H7 (cell line): ENCODE data around the gene HKDC1. TPM values are rescaled to one million over a fixed set of nuclear protein-coding genes. Genes with fewer than 3 reads are reported as not detected.

Experiments
- DNase-seq: peaks from one replicate; pipeline ENCODE4 v3.0.0; 2012
- H3K27me3 ChIP-seq: 2 replicates; pipeline ENCODE4 v1.6.0; 2011; ENCODE audit warnings: mild to moderate bottlenecking, low read length; ENCODE audit not compliant: control insufficient read depth, insufficient read depth
- H3K36me3 ChIP-seq: replicated peaks from 2 replicates; pipeline ENCODE4 v1.5.1; 2011; ENCODE audit warnings: low read length; ENCODE audit not compliant: control insufficient read depth, insufficient read depth
- H3K4me3 ChIP-seq: 2 replicates; pipeline ENCODE4 v1.5.1; 2011; ENCODE audit warnings: low read depth, mild to moderate bottlenecking, control low read depth, low read length, moderate library complexity; ENCODE audit not compliant: insufficient read depth
- total RNA-seq: library from RNA; depleted of rRNA; stranded (reverse); fragments of >200 nt; shearing (Covaris generic); gene quantifications from 2 replicates; pipeline ENCODE4 v1.2.3, GENCODE V29; 2014

Gene HKDC1
- total RNA-seq, 1 experiment from 2014 or later, result 0.03 TPM

- H3K4me3 ChIP-seq, result no peak overlapping the region
- DNase-seq, result no peak
- H3K27me3 ChIP-seq, result no peaks in the 10 kb centered on the region
- H3K36me3 ChIP-seq, result peaks cover 4% of the 10 kb centered on the region
Measured at GRCh38 chr10:69209787-69210484, 10.2 kb upstream of the HKDC1 start.

- DNase-seq, result no peak
- Histone ChIP-seq H3K27me3 (no peaks in the 10 kb centered on the region), H3K36me3 (peaks cover 1% of the 10 kb centered on the region), H3K4me3 (no peak overlapping the region)
Measured at GRCh38 chr10:69211104-69211503, 9.0 kb upstream of the HKDC1 start.

- Histone ChIP-seq H3K36me3 (peaks cover 1% of the 10 kb centered on the region), H3K27me3 (no peaks in the 10 kb centered on the region), H3K4me3 (no peak overlapping the region)
- DNase-seq, result no peak
Measured at GRCh38 chr10:69211524-69211923, 8.6 kb upstream of the HKDC1 start.

- no peak for DNase-seq
- Histone ChIP-seq H3K27me3 (no peaks in the 10 kb centered on the region), H3K36me3 (no peaks in the 10 kb centered on the region), H3K4me3 (no peak overlapping the region)
Measured at GRCh38 chr10:69213591-69214311, 6.4 kb upstream of the HKDC1 start.

- Histone ChIP-seq H3K36me3 (no peaks in the 10 kb centered on the region), H3K27me3 (no peaks in the 10 kb centered on the region), H3K4me3 (no peak overlapping the region)
- DNase-seq, result no peak
Measured at GRCh38 chr10:69214666-69215131, 5.4 kb upstream of the HKDC1 start.

- H3K36me3 ChIP-seq, result no peaks in the 10 kb centered on the region
- H3K4me3 ChIP-seq, result no peak overlapping the region
- no peaks in the 10 kb centered on the region for H3K27me3 ChIP-seq
- no peak for DNase-seq
Measured at GRCh38 chr10:69215405-69216171, 4.5 kb upstream of the HKDC1 start.

- Histone ChIP-seq H3K36me3 (no peaks in the 10 kb centered on the region), H3K27me3 (no peaks in the 10 kb centered on the region)
Measured at GRCh38 chr10:69216577-69217118, 3.5 kb upstream of the HKDC1 start.

GRCh38 chr10:69217119-69217754 is 2.9 kb upstream of the HKDC1 start:
- DNase-seq, result no peak
- Histone ChIP-seq H3K4me3 (no peak overlapping the region), H3K27me3 (no peaks in the 10 kb centered on the region)

More at GRCh38 chr10:69216577-69217118, 3.5 kb upstream of the HKDC1 start:
- H3K4me3 ChIP-seq, result no peak overlapping the region
- no peak for DNase-seq

GRCh38 chr10:69218831-69219230 is 1.3 kb upstream of the HKDC1 start:
- Histone ChIP-seq H3K27me3 (no peaks in the 10 kb centered on the region), H3K4me3 (no peak overlapping the region), H3K36me3 (no peaks in the 10 kb centered on the region)
- no peak for DNase-seq

More at GRCh38 chr10:69217119-69217754, 2.9 kb upstream of the HKDC1 start:
- H3K36me3 ChIP-seq, result no peaks in the 10 kb centered on the region

GRCh38 chr10:69220507-69220906 is 375 bp downstream of the HKDC1 start:
- H3K27me3 ChIP-seq, result no peaks in the 10 kb centered on the region
- DNase-seq, result no peak
- no peaks in the 10 kb centered on the region for H3K36me3 ChIP-seq
- H3K4me3 ChIP-seq, result no peak overlapping the region

- Histone ChIP-seq H3K27me3 (no peaks in the 10 kb centered on the region), H3K36me3 (no peaks in the 10 kb centered on the region), H3K4me3 (no peak overlapping the region)
- peak; percentile 81 for DNase-seq
Measured at GRCh38 chr10:69222157-69223027, 2.3 kb downstream of the HKDC1 start.

GRCh38 chr10:69223028-69223342 is 2.9 kb downstream of the HKDC1 start:
- no peaks in the 10 kb centered on the region for H3K27me3 ChIP-seq
- H3K4me3 ChIP-seq, result no peak overlapping the region
- no peaks in the 10 kb centered on the region for H3K36me3 ChIP-seq
- no peak for DNase-seq

- Histone ChIP-seq H3K4me3 (no peak overlapping the region), H3K27me3 (no peaks in the 10 kb centered on the region), H3K36me3 (no peaks in the 10 kb centered on the region)
- no peak for DNase-seq
Measured at GRCh38 chr10:69224862-69225657, 4.9 kb downstream of the HKDC1 start.
